Cardiac fibroblast (primary cell): ENCODE results near the gene CPAMD8.
A peak's percentile ranks its signal among the peaks of the same experiment; 100 is the strongest.

Experiments used
- DNase-seq, 2 donors: peaks; one replicate each; pipeline versions ENCODE4 v3.0.0 to v3.0.0-alpha.2; 2010; ENCODE audit warnings: low read depth in 2 of 2
- H3K4me3 ChIP-seq, 2 donors: replicated peaks in 1 of 2; 1 replicate in 1 of 2; 2 replicates in 1 of 2; pipeline ENCODE4 v1.5.1; 2011; ENCODE audit warnings: low read depth in 2 of 2, low read length in 2 of 2, mild to moderate bottlenecking in 2 of 2, moderate library complexity in 1 of 2
- TF ChIP-seq, protein P1 (sequence below): IDR thresholded peaks from one replicate; pipeline ENCODE4 v1.5.1; 2011; ENCODE audit warnings: low read depth, mild to moderate bottlenecking, low read length, inconsistent platforms

The CPAMD8 gene

DNA sequence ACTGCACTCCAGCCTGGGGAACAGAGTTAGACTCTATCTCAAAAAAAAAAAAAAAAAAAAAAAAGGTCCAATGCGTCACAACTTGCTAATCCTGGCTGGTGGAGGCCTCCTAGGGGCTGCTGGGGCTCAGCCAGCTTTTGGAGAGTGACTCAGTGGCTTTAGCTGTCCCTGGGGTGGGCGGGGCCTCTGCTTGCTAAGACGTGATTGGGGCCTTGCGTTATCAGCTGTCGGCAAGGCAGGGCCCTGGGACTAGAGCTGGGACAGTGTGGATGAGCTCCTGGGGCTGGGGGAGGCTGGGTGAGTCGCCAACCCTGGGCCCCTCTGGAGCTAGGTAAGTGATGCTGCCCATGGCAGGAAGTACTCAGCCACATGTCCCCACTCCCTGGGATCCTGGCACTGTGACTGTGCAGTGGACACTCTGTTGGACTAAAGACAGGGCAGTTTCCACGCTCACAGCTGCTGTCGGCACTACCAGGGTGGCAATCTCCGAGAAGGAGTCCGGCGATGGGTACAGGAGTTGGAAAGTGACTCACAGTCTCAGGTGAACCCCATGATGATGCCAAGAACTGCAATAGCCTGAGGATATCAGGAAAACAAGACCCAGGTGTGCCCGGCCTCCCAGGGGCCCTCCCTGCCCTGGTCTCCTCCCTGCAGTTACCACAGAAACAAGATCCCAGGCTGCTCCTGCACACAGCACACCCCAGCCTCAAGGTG, 105.6 kb downstream of the CPAMD8 start:
- H3K4me3 ChIP-seq, result no peak overlapping the region
- TF ChIP-seq, protein P1, sequence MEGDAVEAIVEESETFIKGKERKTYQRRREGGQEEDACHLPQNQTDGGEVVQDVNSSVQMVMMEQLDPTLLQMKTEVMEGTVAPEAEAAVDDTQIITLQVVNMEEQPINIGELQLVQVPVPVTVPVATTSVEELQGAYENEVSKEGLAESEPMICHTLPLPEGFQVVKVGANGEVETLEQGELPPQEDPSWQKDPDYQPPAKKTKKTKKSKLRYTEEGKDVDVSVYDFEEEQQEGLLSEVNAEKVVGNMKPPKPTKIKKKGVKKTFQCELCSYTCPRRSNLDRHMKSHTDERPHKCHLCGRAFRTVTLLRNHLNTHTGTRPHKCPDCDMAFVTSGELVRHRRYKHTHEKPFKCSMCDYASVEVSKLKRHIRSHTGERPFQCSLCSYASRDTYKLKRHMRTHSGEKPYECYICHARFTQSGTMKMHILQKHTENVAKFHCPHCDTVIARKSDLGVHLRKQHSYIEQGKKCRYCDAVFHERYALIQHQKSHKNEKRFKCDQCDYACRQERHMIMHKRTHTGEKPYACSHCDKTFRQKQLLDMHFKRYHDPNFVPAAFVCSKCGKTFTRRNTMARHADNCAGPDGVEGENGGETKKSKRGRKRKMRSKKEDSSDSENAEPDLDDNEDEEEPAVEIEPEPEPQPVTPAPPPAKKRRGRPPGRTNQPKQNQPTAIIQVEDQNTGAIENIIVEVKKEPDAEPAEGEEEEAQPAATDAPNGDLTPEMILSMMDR, result no peak
- DNase-seq, result peak; percentile 82 to 95

DNA sequence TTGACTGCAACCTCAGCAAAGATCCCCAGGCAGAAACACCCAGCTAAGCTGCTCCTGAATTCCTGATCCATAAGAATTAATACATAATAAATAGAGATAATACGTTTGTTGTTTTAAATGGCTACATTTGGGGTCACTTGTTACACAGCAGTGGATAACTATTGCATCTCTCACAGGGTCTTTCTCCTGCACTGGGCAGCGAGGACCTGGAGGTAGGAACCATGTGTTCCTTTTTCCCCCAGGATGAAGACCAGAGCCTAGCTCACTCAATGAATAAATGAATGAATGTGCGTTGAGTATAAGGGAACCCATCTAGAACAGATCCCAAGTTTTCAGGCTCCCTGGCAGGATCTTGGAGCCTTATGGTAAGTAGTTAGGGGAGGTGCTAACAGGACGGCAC, 107.1 kb downstream of the CPAMD8 start:
- DNase-seq, result no peak
- H3K4me3 ChIP-seq, result no peak overlapping the region
- TF ChIP-seq, protein P1, result no peak

DNA sequence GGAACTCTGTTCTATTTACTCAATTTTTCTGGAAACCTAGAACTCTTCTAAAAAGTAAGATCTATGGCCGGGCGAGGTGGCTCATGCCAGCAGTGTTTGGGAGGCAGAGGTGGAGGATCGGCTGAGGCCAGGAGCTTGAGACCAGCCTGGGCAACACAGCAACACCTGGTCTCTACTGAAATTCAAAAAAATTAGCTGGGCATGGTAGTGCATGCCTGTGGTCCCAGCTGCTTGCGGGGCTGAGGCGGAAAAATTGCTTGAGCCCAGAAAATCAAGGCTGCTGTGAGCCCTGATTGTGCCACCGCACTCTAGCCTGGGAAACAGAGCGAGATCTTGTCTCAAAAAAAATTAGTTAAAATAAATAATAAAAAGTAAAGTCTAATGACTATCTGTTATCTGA, 109.2 kb downstream of the CPAMD8 start:
- TF ChIP-seq, protein P1, result no peak
- no peak for DNase-seq
- H3K4me3 ChIP-seq, result no peak overlapping the region

DNA sequence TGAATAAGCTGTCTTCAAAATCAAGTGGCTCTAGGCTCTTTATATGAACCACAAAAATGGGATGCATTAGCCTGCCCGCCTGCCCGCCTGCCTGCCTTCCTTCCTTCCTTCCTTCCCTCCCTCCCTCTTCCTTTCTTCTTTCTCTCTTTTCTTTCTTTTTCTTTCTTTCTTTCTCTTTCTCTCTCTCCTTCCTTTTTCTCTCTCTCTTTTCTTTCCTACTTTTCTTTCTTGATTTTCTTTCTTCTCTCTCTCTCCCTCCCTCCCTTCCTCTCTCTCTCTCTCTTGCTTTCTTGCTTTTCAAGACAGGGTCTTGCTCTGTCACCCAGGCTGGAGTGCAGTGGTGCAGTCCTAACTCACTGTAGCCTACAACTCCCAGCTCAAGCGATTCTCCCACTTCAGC, 110.9 kb downstream of the CPAMD8 start:
- TF ChIP-seq, protein P1, result no peak
- no peak overlapping the region for H3K4me3 ChIP-seq
- DNase-seq, result no peak

DNA sequence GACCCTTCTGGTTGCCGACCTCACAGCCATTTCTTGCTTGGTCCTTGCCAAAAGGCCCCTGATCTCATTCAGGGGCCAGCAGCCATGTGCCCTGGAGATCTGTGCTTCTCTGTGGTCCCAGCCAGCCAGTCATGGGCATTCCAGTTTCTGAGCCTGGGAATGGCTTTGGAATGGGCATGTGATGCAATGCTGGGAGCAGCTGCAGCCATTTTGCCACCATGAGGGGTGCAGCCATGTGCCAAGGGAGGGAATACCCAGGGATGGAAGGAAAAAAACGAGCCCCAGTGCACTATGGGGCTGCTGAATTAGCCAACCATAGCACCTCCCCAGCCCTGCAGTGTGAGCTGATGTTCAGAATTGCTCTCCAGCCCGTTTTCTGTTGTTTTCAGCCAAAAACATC, 111.5 kb downstream of the CPAMD8 start:
- TF ChIP-seq, protein P1, result no peak

DNA sequence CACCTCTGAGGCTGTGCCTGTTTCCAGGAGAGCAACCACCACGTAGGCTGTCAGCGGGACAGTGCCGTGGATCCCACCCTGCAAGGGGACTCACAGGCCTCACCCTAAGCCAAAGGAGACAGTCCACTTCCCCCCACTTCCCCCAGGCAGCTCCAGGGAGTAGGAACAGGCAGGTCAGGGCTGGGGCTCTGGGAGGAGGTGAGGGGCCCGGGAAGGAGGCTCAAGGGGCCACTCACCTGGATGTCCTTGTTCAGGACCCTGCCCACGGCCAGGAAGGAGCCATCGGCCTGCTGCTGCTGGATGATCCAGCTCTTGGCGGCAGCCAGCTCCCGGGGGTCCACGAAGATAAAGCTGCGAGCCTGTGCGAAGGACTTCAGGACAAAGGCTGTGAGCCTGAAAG, 112.2 kb downstream of the CPAMD8 start:
- TF ChIP-seq, protein P1, result no peak
- no peak overlapping the region for H3K4me3 ChIP-seq
- no peak for DNase-seq

More for the DNA sequence above, 111.5 kb downstream of the CPAMD8 start:
- no peak overlapping the region for H3K4me3 ChIP-seq
- DNase-seq, result no peak

DNA sequence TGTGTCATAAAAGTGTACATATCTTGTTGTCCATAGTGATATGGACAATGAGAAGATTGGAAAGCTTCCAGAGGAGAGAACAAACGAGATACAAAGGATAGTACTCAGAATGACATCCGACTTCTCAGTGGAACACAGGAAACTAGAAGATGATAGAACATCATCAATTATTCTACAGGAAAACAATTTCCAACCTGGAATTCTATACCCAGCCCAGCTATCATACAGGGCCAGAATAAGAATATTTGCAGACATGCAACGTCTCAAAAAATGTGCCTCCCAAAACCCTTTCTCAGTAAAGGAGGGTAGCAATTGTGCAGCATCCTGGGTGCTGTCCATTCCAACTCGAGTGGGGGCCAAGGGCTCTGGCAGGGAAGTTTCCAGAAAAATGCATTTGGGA, 113.8 kb downstream of the CPAMD8 start:
- H3K4me3 ChIP-seq, result no peak overlapping the region
- TF ChIP-seq, protein P1, result no peak
- DNase-seq, result no peak
